NCI-H82 treated with DMSO at 0.1 percent for 48 hours (cell line): Measurements from ENCODE around the gene SLC44A2.
"Not testable (repeated sequence)": the region's sequence is repeated elsewhere in the genome, so short reads cannot be mapped to it uniquely, and the experiment has no call there.

Source experiments
- DNase-seq: peaks from one replicate; lab custom pipeline; 2025; ENCODE audit not compliant: unreplicated experiment; lab: John Stamatoyannopoulos, UW

The SLC44A2 gene

GRCh38 chr19:10648360-10648759 lies 23.0 kb downstream of the SLC44A2 start:
- DNase-seq, result no peak

GRCh38 chr19:10651851-10652250 lies 26.5 kb downstream of the SLC44A2 start:
- no peak for DNase-seq

GRCh38 chr19:10653482-10653731 lies 28.1 kb downstream of the SLC44A2 start:
- DNase-seq, result no peak

- peak; percentile 96 for DNase-seq
These were observed 28.6 kb downstream of the SLC44A2 start, which contains the start of gene ILF3 for GRCh38 chr19:10653732-10654609. TSS of gene ILF3 (plus strand) at chr19:10654346. CDS start at chr19:10670606, 16,260 bp downstream.

GRCh38 chr19:10654610-10655456 lies 29.5 kb downstream of the SLC44A2 start:
- peak; percentile 29 for DNase-seq

GRCh38 chr19:10655457-10656312 lies 30.3 kb downstream of the SLC44A2 start:
- DNase-seq, result no peak

- DNase-seq, result no peak
These were observed 35.0 kb downstream of the SLC44A2 start for GRCh38 chr19:10660346-10660745.

- DNase-seq, result no peak
These were observed 36.6 kb downstream of the SLC44A2 start for GRCh38 chr19:10661946-10662345.

- DNase-seq, result no peak
These were observed 37.3 kb downstream of the SLC44A2 start for GRCh38 chr19:10662384-10663251.

- DNase-seq, result not testable (repeated sequence)
These were observed 37.9 kb downstream of the SLC44A2 start for GRCh38 chr19:10663252-10663563.

GRCh38 chr19:10667867-10668266 lies 42.5 kb downstream of the SLC44A2 start:
- DNase-seq, result no peak

GRCh38 chr19:10669246-10669645 lies 43.9 kb downstream of the SLC44A2 start:
- no peak for DNase-seq

- no peak for DNase-seq
These were observed 44.8 kb downstream of the SLC44A2 start for GRCh38 chr19:10670182-10670581.

- DNase-seq, result no peak
These were observed 45.8 kb downstream of the SLC44A2 start for GRCh38 chr19:10670876-10671804.

- DNase-seq, result not testable (repeated sequence)
These were observed 46.6 kb downstream of the SLC44A2 start for GRCh38 chr19:10671922-10672321.

GRCh38 chr19:10675214-10675613 lies 49.9 kb downstream of the SLC44A2 start:
- not testable (repeated sequence) for DNase-seq

GRCh38 chr19:10677751-10678150 lies 52.4 kb downstream of the SLC44A2 start:
- no peak for DNase-seq

GRCh38 chr19:10678813-10679212 lies 53.5 kb downstream of the SLC44A2 start:
- DNase-seq, result no peak

GRCh38 chr19:10679743-10680142 lies 54.4 kb downstream of the SLC44A2 start:
- no peak for DNase-seq
